ENCODE data around the gene ARF3.

ARF3 gene

DNA sequence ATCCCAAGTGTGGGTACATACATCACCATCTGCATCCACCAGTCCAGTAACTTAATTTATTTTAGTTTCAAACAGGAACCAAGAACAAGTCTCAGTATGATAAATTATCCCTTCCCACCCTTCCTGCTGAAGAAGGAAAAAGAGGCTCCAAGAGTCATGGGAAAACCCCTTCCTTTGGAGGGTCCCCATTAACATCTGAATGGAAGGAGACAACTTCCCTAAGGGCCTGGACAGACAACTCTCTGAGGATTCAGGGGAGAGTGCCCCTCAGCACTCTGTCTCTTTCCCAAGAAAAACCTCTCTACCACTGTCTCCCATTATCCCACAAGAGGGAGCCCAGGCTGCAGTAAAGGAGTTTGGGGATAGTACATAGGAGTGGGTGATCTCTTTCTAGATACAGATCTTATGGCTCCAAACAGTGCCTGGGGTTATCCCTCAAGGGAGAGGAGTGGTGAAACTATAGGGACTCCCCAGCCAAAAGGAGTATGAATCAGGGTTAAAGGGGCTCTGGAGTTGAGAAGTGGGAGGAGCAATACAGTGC, 8.1 kb upstream of the ARF3 start:
- DNase-seq: no peak

DNA sequence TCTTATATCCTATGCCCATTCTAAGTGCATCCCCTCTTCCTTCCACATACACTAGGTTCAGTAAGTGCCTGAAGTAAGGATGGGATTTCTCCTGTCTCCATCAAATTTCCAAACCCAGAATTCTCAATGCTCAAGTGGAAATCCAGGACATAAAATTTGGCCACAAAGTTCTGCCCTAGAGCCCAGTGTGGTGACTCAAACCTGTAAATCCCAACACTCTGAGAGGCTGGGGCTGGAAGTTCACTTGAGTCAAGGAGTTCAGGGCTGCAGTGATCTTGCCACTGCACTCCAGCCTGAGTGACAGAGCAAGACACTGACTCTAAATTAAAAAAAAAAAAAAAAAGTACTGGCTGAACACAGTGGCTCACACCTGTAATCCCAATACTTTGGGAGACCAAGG, 4.5 kb upstream of the ARF3 start:
- DNase-seq: no peak

DNA sequence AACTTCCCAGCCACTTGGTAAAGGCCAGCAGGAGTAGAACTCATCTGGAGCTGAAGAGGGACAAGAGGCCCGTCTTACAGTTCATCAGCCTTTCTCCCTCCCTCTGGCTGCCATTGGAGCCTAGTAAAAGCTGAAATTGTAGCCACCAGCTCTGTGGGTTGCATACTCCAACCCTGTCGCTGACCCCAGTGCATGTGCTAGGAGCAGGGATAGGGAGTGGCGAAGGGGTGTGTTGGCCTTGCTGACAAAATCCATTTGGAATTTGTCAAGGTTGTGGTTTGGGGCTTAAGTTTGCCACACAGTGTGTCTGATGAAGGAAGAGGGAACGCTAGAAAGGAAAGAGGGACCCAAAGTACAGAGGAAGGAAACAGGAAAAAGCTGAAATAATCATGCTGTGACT, 4.0 kb upstream of the ARF3 start:
- no peak for DNase-seq

DNA sequence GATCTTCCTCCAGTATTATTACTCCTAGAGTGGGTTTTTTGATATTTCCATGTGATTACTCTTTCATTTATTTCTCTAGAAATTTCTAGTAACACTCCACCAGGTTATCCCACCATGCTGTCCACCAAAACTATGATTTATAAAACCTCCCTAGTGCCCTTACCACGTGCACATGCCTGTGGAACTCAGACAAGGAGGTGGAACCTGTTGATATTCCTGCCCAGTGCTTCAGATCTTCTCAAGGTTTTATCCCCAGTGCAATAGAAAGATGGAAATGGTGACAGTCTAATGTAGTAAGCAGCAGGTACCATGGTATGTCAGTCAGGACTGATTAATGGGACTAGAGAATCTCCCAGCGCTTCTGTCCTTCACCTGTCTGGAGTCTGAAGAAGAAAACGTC, 3.5 kb upstream of the ARF3 start:
- DNase-seq: no peak

DNA sequence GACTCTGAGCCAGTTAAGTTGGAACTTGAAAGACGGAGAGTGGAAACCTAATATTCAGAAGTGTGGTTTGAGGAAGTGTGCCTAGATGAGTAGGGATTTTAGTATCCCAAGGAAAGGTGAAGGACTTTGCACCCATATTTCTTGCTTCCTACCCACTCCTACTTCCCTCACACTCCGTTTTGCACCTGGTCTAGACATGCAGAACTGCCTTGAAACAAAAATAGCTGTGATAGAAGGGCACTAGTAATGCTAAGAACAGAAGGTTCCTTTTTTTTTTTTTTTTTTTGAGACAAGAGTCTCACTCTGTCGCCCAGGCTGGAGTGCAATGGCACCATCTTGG, 732 bp upstream of the ARF3 start:
- no peak for DNase-seq

DNA sequence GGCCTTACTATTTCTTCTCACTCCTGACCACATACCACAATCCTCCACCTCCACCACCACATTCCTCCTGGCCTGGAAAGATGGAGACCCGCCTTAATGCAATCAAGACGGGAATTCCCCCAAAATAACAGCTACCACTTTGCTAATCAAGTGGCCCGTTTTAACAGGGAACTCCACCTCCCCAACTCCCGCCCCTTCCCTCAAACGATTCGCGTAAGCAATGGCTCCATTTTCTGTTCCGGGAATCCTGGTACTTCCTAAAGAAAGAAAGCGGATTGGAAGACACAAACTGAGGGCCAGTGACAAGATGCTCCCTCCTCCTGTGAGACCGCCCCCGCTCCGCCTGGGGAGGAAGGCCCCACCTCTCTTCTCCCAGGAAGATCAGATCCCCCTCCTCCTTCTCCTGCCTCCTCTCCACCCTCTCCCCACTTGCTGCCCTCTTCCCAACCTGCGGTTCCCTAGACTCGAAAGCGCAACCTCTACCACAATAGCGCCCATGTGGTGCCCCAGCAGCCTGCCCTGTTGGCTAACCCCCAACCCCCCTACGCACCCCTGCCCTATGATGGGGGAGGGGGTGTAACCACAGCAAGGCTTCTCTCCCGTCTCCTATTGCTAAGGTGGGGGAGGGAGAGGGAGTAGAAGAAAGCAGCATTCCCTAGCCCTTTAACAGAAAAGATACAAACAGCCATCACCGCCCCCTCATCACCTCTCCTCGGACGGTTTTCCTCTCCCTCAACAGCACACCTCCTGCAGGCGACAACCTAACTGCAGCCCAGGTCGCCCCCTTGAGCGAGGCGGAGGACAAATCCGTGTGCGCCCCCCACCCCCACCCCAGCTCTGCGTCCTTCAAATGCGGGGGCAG, 777 bp downstream of the ARF3 start:
- DNase-seq: peak; percentile 95

DNA sequence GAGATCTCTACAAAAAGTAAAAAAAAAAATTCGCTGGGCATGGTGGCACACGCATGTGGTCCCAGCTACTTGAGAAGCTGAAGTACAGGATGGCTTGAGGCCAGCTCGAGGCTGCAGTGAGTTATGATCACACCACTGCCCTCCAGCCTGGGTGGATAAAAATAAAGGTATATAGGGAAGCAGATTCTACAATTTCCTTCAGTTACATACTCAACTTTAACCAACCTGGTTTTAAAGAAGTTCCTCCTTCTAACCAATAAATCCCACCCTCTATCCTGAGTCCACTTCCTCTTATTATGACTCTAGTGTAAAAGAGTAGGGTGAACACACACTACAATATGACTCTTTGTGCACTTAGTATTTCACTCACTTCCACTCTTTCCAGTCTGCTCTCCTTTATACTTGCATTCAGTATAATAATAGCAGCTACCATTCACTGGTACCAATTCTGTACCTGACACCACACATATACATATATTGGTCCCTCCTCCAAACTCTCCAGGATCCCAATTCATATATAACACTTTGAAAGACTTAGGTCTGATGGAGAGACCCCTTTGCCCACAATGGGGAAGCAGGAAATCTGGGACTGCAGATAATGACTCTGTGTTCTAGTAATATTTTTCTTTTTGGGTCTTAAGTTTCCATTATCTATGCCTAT, 2.3 kb downstream of the ARF3 start:
- no peak for DNase-seq

DNA sequence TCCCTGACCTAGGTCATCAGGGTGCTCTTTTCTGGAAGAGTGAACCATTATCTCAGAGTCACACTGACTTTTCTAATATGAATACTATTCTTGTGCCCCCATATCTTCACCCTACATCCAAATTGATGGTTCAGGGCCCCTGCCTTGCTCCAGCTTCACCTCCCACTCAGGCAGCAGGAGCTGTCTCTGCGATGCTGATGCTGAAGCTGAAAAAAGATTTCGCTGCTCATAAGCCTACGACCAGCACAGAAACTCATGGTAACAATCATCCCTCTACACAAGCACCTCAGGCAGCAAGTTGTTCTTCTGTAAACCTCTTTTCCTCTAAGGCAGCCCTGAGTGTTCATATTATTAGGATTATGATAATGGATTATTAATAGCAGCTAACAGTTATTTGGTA, 3.2 kb downstream of the ARF3 start:
- no peak for DNase-seq

DNA sequence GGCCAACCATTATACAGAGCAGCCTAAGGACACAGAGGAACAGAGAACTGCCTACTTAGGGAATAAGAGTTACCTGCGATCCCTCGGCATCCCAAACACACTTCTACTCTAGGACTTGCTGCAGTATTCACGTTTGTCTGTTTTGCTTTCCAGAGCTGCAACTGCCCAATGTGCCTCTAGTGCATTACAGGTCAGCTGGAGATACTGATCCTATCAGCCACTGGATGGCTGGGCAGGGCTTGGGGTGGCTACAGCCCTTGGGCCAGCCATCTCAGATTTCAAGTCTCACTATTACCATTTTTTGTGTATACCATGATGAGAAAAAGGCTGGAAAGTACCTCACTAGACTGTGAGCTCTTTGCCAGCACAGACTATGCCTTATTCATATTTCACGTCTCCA, 4.6 kb downstream of the ARF3 start:
- DNase-seq: no peak

DNA sequence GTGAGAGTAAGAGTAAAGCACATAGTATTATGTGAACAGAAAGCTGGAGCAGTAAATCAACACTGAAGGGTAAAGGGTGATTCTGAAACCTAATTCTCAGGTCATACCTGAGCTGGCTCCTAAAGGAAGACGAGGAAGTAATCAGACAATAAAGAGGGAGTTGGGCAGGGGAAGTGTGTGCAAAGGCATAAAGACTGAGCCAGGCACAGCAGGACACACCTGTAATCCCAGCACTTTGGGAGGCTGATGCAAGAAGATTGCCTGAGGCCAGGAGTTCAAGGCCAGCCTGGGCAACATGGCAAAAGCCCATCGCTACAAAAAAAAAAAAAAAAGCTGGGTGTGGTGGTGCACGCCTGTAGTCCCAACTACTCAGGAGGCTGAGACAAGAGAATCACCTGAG, 9.6 kb downstream of the ARF3 start:
- no peak for DNase-seq

DNA sequence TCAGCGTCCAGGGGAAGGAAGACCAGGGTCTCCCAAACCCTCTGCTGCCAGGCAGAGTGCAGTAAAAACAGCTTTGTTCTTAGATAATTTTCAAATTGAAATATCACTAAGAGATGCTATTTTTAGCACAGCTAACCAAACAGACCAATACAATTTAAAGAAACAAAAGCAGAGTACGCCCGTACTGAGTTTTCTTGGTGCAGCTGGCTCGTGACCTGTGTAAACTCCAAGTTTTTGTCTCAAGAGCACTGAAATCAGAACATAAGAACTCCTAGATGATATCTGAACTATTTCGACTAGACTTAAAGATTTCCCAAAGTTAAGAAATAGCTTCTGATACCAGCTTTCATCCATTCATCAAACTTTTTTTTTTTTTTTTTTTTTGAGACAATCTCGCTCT, 10.3 kb downstream of the ARF3 start:
- no peak for DNase-seq

DNA sequence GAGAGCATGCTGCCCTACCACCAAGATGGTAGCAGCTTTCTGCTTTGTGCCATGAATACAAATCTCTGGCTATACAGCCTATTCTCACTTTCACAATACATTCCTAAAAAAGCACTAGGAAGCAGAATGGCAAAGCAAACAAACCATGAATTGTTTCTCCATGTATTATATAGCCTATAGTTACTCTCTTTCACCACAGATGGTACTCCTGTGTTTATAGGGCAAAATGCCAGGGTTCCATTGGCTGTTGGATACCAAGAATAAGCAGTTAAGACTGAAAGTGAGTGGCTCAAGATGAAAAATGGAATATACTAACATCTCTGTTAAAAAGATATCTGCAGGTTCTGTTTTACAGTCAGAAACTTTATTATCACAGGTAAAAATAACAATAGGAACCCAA, 11.1 kb downstream of the ARF3 start:
- no peak for DNase-seq

DNA sequence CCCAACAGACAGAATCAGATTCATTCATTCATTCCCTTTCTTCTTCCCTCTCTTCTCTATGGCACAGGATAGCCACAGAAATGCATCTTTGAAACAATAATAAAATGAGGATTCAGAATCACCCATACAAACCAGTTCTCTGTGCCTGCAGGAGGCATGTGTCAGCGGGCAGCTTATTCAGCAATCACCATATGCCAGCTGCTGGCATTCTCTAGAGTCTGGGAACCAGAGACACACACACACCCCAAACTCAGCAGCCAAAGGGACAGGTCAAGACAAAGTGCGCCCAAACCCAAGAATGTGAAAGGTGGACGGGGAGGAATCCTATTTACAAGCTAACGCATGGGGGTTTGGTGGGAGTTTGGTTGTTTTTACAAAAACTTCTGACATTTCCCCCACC, 14.1 kb downstream of the ARF3 start:
- no peak for DNase-seq

DNA sequence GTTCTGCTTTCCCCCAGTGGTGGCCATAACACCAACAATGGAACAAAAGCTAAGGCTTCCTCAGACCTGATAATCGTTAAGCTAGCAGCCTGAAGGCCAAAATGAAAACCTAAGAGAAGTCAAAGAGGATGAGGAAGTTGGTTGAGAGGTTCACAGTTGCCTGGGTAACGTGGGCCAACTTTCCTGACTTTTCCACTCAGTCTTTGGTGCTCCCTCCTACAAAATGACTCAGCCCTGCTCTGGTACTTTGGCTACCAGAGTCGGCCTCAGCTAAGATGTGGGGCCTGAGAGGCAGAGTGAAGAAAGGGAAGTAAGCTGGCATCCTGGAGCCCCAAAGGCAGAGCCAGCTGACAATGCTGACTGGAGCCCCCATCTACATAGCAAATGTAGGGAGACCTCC, 17.1 kb downstream of the ARF3 start:
- DNase-seq: no peak

DNA sequence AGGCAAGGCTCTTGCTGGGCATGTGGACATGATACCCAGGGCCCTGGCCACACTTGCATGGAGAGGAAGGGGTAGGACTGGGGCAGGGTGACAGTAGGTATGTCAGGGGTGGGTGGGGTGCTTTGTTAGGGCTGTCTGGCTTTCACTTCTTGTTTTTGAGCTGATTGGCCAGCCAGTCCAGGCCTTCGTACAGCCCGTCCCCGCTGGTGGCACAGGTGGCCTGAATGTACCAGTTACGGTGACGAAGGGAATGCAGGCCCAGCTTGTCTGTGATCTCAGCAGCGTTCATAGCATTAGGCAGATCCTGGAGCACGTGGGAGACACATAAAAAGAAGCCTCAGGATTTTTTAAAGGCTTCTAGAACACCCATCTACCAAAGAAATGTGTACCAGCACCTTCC, 18.5 kb downstream of the ARF3 start:
- DNase-seq: no peak

DNA sequence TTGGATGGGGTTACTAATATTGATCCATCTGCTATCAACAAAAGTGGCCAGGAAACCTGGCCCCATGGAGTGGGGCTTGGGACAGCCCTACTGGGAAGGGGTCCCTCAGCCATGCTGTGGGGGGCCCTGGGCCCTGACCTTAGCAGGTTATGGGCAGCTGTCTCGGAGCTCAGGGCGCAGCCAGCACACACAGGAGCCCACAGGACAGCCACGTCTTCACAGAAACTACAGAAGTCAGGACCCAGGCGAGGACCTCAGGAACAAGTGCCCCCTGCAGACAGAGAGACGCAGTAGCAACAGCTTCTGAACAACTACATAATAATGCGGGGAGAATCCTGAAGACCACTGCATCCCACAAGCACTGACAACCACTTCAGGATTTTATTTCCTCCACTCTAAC, 20.1 kb downstream of the ARF3 start:
- no peak for DNase-seq

DNA sequence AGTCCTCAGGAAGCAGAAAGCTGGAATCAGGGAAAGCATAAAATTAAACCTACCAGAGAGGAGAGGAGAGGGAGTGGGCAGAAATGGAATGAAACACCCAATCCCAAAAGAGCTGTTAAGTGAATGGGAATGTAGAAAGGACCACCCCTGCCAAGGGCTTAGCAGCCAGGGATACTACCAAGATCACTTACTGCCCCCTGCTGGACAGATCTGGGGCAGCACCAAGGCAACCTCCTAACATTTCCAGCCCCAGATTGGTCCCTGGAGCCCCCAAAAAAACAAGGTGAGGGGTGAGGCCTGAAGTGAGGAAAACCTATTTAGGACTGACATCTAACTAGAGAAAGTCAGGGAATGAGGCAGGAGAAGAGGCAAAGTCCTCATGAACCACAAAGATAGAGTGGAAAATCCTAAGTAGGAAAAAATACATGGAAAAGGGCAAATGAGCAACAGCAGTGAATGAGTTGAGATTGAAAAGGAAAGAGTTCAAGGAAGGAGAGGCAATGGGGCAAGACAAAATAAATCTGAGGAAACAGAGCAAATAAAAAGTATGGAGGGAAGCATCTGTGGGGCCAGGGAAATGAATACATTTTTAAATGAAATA, 20.8 kb downstream of the ARF3 start:
- peak; percentile 78 for DNase-seq

DNA sequence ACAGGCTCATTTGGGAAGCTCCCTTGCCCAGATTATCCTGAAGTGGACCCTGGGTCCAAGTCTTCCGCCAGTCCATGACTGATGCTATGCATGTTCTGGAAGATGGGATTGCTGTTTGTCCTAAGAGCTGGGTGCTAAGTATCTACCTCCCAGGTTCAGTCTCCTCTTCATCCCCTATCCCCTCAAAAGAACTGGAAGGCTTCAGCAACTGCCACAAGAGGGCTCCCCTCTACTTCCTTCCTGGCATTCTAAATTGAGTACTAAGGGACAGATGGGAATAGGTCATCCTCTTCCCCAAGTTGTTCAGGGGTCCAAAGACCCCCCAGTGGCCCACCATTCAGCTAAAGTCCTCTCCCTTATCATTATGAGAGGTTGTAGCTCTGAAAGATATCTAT, 23.0 kb downstream of the ARF3 start:
- no peak for DNase-seq

DNA sequence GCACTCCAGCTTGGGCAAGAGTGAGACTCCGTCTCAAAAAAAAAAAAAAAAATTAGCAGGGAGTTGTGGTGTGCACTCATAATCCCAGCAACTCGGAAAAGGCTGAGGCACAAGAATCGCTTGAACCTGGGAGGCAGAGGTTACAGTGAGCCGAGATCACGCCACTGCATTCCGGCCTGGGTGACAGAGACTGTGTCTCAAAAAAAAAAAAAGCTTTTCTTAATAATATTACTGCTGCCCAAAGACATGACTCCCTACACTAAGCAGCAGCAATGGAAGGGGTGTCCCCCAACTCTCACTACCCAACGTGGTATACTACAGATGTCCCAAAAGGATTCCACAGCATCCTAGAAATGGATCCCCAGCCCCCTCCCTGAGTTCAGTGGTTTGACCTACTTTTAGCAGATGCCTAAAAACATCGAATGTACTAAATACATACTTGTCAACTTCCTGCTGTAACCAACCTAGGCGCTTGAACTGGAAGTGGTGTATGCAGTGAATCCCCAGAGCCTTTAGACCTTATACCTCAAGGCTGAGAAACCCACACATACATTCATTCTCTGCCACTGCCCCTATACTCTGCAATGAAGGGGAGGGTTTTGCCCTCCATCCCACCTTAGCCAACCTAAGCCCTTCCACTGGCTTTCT, 23.5 kb downstream of the ARF3 start:
- DNase-seq: no peak

DNA sequence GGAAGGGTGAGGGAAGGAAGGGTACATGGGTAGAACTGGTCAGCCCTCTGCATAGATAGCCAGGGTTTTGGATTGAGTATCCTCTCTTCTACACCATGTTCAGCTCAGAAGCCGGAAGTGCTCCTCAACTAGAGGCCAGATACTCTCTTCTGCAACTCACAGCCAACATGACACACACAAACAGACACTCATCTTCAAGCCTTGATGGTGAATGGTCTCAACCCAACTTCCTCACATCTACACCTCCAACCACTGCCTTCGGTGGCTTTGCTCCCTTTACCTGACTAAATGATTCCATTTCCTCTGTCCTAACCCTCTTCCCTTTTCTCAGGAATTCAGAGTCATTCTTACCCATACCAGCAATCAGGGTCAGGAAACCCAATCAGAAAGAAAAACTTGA, 24.4 kb downstream of the ARF3 start:
- no peak for DNase-seq

DNA sequence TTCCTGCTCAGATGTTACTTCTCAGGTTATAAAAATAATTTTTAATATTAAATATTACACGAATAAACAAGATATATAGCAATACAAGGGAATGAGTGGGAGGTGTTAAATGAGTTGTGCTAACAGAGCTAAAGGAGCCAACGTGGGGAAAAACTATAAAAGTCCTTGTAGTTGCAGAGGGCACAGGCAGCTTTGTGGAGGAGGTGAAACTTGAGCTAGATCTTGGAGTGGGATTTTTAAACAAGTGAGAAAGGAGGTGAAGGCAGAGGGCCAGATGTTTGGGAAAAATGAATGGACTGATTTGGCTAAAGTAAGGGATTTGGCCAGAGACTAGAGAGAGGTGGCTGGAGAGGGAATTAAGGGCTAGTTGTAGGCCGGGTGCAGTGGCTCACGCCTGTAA, 26.8 kb downstream of the ARF3 start:
- no peak for DNase-seq

DNA sequence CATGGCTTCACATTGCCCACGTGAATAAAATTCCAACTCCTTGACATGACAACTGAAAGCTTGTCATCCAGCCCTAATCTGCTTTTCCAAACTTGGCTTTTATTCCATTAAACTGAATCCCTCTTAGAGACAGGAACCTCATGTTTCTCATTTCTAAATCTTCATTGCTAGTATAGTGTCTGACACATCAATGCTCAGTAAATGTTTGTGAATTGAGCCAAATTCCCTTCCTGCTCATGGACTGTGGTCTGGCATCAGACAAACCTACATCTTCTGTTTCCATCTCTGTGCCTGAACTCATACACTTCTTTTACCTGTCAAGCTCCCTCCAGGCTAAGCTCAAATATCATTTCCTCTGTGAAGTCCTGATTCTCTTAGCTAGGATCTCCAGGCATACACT, 27.7 kb downstream of the ARF3 start:
- DNase-seq: no peak

DNA sequence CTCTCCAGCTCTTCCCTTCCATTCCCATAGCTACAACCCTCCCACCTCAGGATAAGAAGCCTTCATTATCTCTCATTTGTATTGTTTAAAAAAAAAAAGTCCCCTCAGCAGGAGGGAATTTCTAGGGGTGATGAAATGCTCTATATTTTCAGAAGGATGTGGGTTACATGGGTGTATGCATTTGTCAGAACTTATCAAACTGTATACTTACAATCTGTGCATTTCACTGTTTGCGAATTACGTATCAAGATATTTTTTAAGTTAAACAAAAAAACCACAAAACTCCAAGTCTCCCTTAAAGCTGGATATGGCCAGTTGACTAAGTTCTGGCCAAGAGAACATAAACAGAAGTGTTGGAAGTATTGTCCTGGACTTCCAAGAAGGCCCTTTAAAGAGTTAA, 30.0 kb downstream of the ARF3 start:
- DNase-seq: no peak
